ENCODE results near the gene TLN1.

TLN1 gene

GRCh38 chr9:35714123-35714522 is 17.9 kb downstream of the TLN1 start:
- Histone ChIP-seq H3K4me3 (replicated peaks; ENCODE audit: insufficient read depth, low read length) (no peak overlapping the region), H3K27me3 (ENCODE audit: insufficient read depth, poor library complexity, severe bottlenecking) (no peaks in the 10 kb centered on the region), H3K27ac (replicated peaks) (no peak overlapping the region)
- no peak for DNase-seq (ENCODE audit: low read depth in 1 of 2, low spot score in 1 of 2)
- TF ChIP-seq, protein P1, sequence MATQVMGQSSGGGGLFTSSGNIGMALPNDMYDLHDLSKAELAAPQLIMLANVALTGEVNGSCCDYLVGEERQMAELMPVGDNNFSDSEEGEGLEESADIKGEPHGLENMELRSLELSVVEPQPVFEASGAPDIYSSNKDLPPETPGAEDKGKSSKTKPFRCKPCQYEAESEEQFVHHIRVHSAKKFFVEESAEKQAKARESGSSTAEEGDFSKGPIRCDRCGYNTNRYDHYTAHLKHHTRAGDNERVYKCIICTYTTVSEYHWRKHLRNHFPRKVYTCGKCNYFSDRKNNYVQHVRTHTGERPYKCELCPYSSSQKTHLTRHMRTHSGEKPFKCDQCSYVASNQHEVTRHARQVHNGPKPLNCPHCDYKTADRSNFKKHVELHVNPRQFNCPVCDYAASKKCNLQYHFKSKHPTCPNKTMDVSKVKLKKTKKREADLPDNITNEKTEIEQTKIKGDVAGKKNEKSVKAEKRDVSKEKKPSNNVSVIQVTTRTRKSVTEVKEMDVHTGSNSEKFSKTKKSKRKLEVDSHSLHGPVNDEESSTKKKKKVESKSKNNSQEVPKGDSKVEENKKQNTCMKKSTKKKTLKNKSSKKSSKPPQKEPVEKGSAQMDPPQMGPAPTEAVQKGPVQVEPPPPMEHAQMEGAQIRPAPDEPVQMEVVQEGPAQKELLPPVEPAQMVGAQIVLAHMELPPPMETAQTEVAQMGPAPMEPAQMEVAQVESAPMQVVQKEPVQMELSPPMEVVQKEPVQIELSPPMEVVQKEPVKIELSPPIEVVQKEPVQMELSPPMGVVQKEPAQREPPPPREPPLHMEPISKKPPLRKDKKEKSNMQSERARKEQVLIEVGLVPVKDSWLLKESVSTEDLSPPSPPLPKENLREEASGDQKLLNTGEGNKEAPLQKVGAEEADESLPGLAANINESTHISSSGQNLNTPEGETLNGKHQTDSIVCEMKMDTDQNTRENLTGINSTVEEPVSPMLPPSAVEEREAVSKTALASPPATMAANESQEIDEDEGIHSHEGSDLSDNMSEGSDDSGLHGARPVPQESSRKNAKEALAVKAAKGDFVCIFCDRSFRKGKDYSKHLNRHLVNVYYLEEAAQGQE (IDR thresholded peaks at IDR 0.05; ENCODE audit: insufficient replicate concordance, low read depth): no peak
- TF ChIP-seq POLR2AphosphoS5 (IDR thresholded peaks at IDR 0.05; ENCODE audit: low read depth) (no peak), SPI1 (IDR thresholded peaks at IDR 0.05; ENCODE audit: borderline replicate concordance, low read depth) (no peak), CTCF (IDR thresholded peaks at IDR 0.05; ENCODE audit: insufficient read depth, low read length) (no peak), GABPA (IDR thresholded peaks at IDR 0.05; ENCODE audit: low read depth) (no peak)

- Histone ChIP-seq H3K27ac (replicated peaks) (no peak overlapping the region), H3K27me3 (ENCODE audit: insufficient read depth, poor library complexity, severe bottlenecking) (no peaks in the 10 kb centered on the region)
- no peak for DNase-seq (ENCODE audit: low read depth in 1 of 2, low spot score in 1 of 2)
These were observed 18.4 kb downstream of the TLN1 start for GRCh38 chr9:35713578-35713977.

DNA sequence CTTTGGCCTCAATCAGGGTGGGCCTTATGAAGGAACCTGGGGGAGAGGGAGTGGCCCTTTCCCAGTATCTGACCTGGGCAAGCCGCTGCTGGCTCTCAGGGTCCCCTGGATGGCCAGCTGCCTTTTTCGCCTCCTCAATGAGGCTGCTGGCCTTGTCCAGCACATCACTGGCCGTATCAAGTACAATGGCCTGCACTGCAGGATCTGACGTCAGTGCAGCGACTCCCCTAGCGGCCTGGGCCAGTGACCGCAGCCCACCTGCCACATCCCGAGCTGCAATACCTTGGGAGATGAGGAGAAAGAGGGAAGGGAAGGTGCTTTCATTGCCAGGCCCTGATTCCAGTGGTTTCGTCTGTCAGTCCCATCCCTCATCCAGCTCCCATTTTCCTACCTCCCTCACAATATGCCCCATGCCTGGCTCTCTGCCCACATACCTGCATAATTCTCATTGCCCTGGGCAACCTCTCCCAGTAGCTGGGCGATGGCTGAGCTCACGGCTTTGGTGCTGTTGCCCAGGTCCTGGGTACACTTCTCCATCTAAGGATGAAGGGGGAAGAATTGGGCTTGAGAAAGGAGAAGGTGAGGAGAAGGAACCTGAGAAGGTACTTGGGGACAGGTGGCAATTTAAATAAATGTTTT is 19.1 kb downstream of the TLN1 start:
- TF ChIP-seq GABPA (IDR thresholded peaks at IDR 0.05; ENCODE audit: low read depth) (no peak), CTCF (IDR thresholded peaks at IDR 0.05; ENCODE audit: insufficient read depth, low read length) (no peak), SPI1 (IDR thresholded peaks at IDR 0.05; ENCODE audit: borderline replicate concordance, low read depth) (no peak), POLR2AphosphoS5 (IDR thresholded peaks at IDR 0.05; ENCODE audit: low read depth) (no peak)
- TF ChIP-seq, protein P1 (IDR thresholded peaks at IDR 0.05; ENCODE audit: insufficient replicate concordance, low read depth): no peak
- DNase-seq (ENCODE audit: low read depth in 1 of 2, low spot score in 1 of 2): no peak
- no peak overlapping the region for H3K27ac ChIP-seq (replicated peaks)
- no peak overlapping the region for H3K4me3 ChIP-seq (replicated peaks; ENCODE audit: insufficient read depth, low read length)
- no peaks in the 10 kb centered on the region for H3K27me3 ChIP-seq (ENCODE audit: insufficient read depth, poor library complexity, severe bottlenecking)

More at GRCh38 chr9:35713578-35713977, 18.4 kb downstream of the TLN1 start:
- H3K4me3 ChIP-seq (replicated peaks; ENCODE audit: insufficient read depth, low read length): no peak overlapping the region
- TF ChIP-seq, protein P1 (IDR thresholded peaks at IDR 0.05; ENCODE audit: insufficient replicate concordance, low read depth): no peak
- TF ChIP-seq CTCF (IDR thresholded peaks at IDR 0.05; ENCODE audit: insufficient read depth, low read length) (no peak), POLR2AphosphoS5 (IDR thresholded peaks at IDR 0.05; ENCODE audit: low read depth) (no peak), GABPA (IDR thresholded peaks at IDR 0.05; ENCODE audit: low read depth) (no peak), SPI1 (IDR thresholded peaks at IDR 0.05; ENCODE audit: borderline replicate concordance, low read depth) (no peak)
